Measurements from ENCODE around the gene ADAMTS4. TPM values are rescaled to one million over a fixed set of nuclear protein-coding genes. Genes with fewer than 3 reads are reported as not detected.

The ADAMTS4 gene
- total RNA-seq, 4 donors from 2014 or later, result 16.8 to 79.3 (median 33.9) TPM

DNA sequence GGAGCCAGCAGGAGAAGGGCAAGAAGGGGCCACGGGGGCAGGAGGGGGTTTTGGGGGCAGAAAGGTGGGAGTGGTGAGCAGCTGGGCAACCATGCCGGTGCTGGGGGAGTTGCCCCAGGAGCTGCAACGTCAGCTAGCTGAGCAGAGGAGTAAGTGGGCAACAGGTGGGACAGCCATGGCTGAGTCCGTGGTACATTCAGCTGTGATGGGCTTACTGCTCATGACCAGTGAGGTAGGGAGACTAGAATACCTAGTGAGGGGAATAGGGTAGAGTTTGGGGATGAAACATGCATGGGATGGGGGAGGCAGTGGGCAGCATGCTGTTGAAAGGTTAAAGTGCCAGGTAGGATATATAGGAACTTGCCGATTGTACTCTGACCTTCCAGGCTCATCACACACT is 37.2 kb downstream of the ADAMTS4 start:
- TF ChIP-seq, protein P1, sequence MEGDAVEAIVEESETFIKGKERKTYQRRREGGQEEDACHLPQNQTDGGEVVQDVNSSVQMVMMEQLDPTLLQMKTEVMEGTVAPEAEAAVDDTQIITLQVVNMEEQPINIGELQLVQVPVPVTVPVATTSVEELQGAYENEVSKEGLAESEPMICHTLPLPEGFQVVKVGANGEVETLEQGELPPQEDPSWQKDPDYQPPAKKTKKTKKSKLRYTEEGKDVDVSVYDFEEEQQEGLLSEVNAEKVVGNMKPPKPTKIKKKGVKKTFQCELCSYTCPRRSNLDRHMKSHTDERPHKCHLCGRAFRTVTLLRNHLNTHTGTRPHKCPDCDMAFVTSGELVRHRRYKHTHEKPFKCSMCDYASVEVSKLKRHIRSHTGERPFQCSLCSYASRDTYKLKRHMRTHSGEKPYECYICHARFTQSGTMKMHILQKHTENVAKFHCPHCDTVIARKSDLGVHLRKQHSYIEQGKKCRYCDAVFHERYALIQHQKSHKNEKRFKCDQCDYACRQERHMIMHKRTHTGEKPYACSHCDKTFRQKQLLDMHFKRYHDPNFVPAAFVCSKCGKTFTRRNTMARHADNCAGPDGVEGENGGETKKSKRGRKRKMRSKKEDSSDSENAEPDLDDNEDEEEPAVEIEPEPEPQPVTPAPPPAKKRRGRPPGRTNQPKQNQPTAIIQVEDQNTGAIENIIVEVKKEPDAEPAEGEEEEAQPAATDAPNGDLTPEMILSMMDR (IDR thresholded peaks at IDR 0.05; ENCODE audit: low read depth), result no peak

DNA sequence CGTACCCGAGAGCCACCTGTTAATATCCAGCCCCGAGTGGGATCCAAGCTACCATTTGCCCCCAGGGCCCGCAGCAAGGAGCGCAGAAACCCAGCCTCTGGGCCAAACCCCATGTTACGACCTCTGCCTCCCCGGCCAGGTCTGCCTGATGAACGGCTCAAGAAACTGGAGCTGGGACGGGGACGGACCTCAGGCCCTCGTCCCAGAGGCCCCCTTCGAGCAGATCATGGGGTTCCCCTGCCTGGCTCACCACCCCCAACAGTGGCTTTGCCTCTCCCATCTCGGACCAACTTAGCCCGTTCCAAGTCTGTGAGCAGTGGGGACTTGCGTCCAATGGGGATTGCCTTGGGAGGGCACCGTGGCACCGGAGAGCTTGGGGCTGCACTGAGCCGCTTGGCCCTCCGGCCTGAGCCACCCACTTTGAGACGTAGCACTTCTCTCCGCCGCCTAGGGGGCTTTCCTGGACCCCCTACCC is 38.1 kb downstream of the ADAMTS4 start:
- TF ChIP-seq, protein P1 (IDR thresholded peaks at IDR 0.05; ENCODE audit: low read depth), result no peak

DNA sequence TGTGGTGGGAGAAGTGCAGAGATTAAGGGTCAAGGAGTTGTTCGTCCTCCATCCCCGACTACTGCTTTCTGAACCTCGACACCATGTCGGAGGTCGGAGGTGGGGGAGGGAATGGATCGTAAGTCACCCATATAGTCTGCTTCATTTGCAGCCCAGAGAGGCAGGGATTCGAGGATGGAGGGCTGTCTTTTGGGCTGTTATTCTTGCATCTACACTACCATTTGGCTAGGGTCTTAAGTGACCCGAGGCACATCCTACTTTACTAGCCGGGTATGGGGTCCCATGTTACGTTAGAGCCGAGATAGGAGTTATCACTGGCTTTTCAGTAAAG is 39.0 kb downstream of the ADAMTS4 start:
- TF ChIP-seq, protein P1 (IDR thresholded peaks at IDR 0.05; ENCODE audit: low read depth), result no peak

DNA sequence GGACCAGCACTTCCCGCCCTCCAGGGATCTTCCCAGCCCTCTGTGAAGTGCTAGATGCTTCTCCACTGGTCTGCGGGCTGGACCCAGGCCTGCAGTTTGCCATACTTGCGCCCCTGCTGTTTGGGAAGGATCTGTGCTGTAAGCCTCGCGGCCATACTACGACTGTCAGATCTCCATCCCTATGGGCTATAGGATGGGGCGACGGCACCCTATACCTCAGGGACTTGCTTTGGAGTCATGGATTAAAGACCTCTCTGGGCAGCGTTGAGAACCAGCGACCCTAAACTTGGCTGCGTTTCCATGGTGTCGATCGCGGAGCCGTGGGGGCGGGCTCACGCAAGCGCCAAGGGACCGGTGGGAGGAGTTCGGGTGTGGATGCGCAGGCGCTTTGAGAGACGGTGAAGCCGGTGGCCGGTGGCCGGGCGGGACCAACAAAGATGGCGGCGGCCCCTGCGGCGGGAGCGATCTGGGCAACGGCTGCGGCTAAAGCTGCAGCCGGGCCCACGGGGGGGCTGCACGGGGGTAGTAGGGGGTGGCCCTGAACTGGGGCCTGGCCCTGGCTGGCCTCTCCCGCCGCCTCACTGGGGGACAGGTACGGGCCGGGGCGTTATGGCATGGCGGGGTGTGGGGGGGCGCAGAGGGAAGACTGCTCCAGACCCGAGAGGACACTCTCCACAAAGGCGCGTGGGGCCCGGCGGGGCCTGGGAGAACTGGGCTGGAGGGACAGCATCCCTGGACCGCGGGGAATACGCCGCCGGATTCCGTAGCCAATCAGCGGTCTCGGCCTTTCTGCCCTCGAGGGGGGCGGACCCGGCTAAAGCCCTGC is 39.6 kb downstream of the ADAMTS4 start, which contains the start of gene USP21:
USP21 (plus strand) TSS at position 414 of the 826 bp plus-strand sequence. CDS start 1,141 bp downstream, outside the sequence.
- TF ChIP-seq, protein P1 (IDR thresholded peaks at IDR 0.05; ENCODE audit: low read depth), result no peak

DNA sequence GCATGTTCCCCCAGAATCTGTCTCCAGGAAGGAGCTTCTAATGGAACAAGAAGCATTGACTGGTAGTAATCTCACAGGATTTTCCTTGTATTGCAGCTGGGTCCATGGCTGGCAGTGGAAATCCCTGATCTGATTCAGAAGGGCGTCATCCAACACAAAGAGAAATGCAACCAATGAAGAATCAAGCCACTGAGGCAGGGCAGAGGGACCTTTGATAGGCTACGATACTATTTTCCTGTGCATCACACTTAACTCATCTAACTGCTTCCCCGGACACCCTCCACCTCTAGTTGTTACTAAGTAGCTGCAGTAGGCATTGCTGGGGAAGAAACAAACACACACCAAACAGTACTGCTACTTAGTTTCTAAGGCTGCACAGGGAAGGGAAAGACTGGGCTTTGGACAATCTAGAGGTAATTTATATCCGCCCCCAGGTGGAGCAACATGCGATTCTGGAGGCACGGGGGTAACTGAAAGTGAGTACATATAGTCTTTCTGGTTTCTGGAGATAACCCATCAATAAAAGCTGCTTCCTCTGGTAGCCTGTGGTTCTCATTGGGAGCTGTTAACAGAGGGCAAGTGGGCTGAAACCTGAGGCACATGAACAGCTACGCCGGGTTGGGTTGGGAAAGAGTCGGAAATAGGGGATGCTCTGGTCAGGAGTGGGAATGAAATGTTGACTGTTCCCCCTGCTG is 40.4 kb downstream of the ADAMTS4 start:
- TF ChIP-seq, protein P1 (IDR thresholded peaks at IDR 0.05; ENCODE audit: low read depth), result no peak

DNA sequence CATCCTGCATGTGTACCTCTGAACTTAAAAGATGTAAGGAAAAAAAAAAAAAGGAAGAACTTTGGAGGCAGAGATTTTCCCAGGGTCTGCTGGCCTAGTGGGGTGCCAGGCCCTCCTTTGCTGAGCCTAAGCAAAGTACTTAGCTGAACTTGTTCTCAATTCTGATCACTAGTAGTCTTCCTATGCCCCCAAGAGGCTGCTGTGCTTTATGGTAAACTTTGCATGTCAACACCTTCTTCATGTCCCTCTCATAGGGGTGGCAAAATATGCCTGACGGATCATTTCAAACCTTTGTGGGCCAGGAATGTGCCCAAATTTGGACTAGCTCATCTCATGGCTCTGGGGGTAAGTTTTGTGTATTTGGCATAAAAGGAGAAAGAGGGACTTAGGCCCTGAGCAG is 41.0 kb downstream of the ADAMTS4 start:
- TF ChIP-seq, protein P1 (IDR thresholded peaks at IDR 0.05; ENCODE audit: low read depth), result no peak

DNA sequence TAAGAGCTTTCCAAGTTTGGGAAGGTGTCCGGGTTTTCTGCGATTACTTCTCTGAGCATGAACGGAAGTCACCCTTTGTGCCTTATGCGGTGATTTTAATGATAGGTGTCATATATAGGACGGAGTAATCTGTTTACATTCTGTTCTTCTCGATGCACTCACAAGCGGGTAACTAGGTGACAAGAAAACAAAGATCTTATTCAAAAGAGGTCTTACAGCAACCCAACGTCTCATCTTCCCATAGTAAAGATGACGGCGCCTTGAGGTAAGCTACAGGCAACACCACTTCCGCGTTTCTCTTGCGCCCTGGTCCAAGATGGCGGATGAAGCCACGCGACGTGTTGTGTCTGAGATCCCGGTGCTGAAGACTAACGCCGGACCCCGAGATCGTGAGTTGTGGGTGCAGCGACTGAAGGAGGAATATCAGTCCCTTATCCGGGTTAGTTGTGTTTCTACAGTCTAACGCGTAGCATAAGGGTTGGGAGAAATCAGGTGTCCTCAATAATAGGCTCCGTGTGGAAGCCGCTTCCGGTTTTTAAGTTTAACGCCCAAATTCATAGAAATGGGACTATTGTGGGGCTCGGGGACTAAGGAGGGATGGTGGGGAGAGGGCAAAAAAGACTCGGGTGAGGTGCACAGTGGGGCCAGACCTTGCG is 45.0 kb downstream of the ADAMTS4 start, which contains the start of gene UFC1:
UFC1 (plus strand) TSS at position 297 of the 656 bp plus-strand sequence; CDS start at position 317, 20 bp downstream.
- TF ChIP-seq, protein P1 (IDR thresholded peaks at IDR 0.05; ENCODE audit: low read depth), result no peak
